Articular chondrocyte of knee joint (primary cell): ENCODE results near the gene CETP. TPM values are rescaled to one million over a fixed set of nuclear protein-coding genes. Genes with fewer than 3 reads are reported as not detected.

Experiments
- total RNA-seq: library from RNA; depleted of rRNA; stranded (reverse); fragments of >200 nt; gene quantifications from 2 replicates; pipeline ENCODE4 v1.2.3, GENCODE V29; 2012

CETP gene
- total RNA-seq, result not detected in 2 replicates

GRCh38 chr16:56961851-56962281 is at the start of gene CETP:
CETP (plus strand) TSS chr16:56961950; CDS start chr16:56961980, 30 bp downstream.

GRCh38 chr16:56931892-56932720 is 29.6 kb upstream of the CETP start, which contains the start of gene HERPUD1:
HERPUD1 (plus strand) TSS chr16:56932142; CDS start chr16:56932245, 103 bp downstream.

GRCh38 chr16:56988948-56989945 is 27.5 kb downstream of the CETP start, which contains the start of gene NLRC5:
NLRC5 (plus strand) TSS chr16:56989557; CDS start chr16:57020713, 31,156 bp downstream.

Other genes starting within 250 kb of the CETP start
- gene NUP93, start 231.8 kb upstream of the CETP start, total RNA-seq, result 29.0 and 37.1 TPM in 2 replicates
- not detected in 2 replicates for gene SLC12A3, start 96.7 kb upstream of the CETP start, total RNA-seq
- gene HERPUD1, start 29.8 kb upstream of the CETP start, total RNA-seq, result 149 and 176 TPM in 2 replicates
- gene NLRC5, start 27.6 kb downstream of the CETP start, total RNA-seq, result 20.6 and 25.3 TPM in 2 replicates
- 14.7 and 14.9 TPM in 2 replicates for gene CPNE2, start 130.6 kb downstream of the CETP start, total RNA-seq
- gene PSME3IP1, start 224.1 kb downstream of the CETP start, total RNA-seq, result 57.0 and 75.9 TPM in 2 replicates
- gene RSPRY1, start 224.4 kb downstream of the CETP start, total RNA-seq, result 71.9 and 77.4 TPM in 2 replicates